Hematopoietic multipotent progenitor cell (in vitro differentiated cells): Measurements from ENCODE around the gene HOMER3. TPM values are rescaled to one million over a fixed set of nuclear protein-coding genes. Genes with fewer than 3 reads are reported as not detected.

Experiments
- DNase-seq, 3 donors: peaks; one replicate each; pipeline ENCODE4 v3.0.0-alpha.2; 2011 to 2015; ENCODE audit warnings: low read depth in 2 of 3, low spot score in 2 of 3
- total RNA-seq: library from RNA; depleted of rRNA; stranded (reverse); fragments of >200 nt; gene quantifications from one replicate; pipeline ENCODE4 v1.2.3, GENCODE V29; 2012

The HOMER3 gene
- 4.8 TPM for total RNA-seq

GRCh38 chr19:18940769-18941627 lies at the start of gene HOMER3:
Gene HOMER3 (minus strand): TSS chr19:18941217. CDS start chr19:18938982, 2,235 bp downstream.
- peak; percentile 50 to 78 (median 69) for DNase-seq

GRCh38 chr19:18990128-18990708 lies 49.2 kb upstream of the HOMER3 start:
- no peak for DNase-seq

GRCh38 chr19:18989316-18989715 lies 48.3 kb upstream of the HOMER3 start:
- no peak for DNase-seq

- no peak for DNase-seq
Measured at GRCh38 chr19:18987456-18987855, 46.4 kb upstream of the HOMER3 start.

GRCh38 chr19:18985257-18985656 lies 44.2 kb upstream of the HOMER3 start:
- peak in 2 of 3 donors; percentile 47 to 78 for DNase-seq

GRCh38 chr19:18984251-18984650 lies 43.2 kb upstream of the HOMER3 start:
- no peak for DNase-seq

GRCh38 chr19:18982669-18983068 lies 41.7 kb upstream of the HOMER3 start:
- no peak for DNase-seq

GRCh38 chr19:18980432-18981020 lies 39.5 kb upstream of the HOMER3 start:
- no peak for DNase-seq

GRCh38 chr19:18978616-18979015 lies 37.6 kb upstream of the HOMER3 start:
- DNase-seq = no peak

GRCh38 chr19:18975869-18976268 lies 34.9 kb upstream of the HOMER3 start:
- DNase-seq = peak in 1 of 3 donors; percentile 29

GRCh38 chr19:18975011-18975410 lies 34.0 kb upstream of the HOMER3 start:
- DNase-seq = no peak

GRCh38 chr19:18972851-18973250 lies 31.8 kb upstream of the HOMER3 start:
- no peak for DNase-seq

GRCh38 chr19:18972301-18972811 lies 31.3 kb upstream of the HOMER3 start:
- DNase-seq = peak in 2 of 3 donors; percentile 11 to 21

- DNase-seq = no peak
Measured at GRCh38 chr19:18969931-18970659, 29.1 kb upstream of the HOMER3 start.

- peak in 2 of 3 donors; percentile 65 to 79 for DNase-seq
Measured at GRCh38 chr19:18967358-18968146, 26.5 kb upstream of the HOMER3 start.

- DNase-seq = no peak
Measured at GRCh38 chr19:18966307-18966706, 25.3 kb upstream of the HOMER3 start.

- no peak for DNase-seq
Measured at GRCh38 chr19:18964121-18964520, 23.1 kb upstream of the HOMER3 start.

GRCh38 chr19:18961767-18962620 lies 21.0 kb upstream of the HOMER3 start:
- DNase-seq = peak in 2 of 3 donors; percentile 20 to 29

- DNase-seq = no peak
Measured at GRCh38 chr19:18960370-18960769, 19.4 kb upstream of the HOMER3 start.
